Right lobe of liver (tissue), 6 donors: ENCODE measurements around the gene SYPL2. TPM values are rescaled to one million over a fixed set of nuclear protein-coding genes. Genes with fewer than 3 reads are reported as not detected.

ENCODE experiments used
- ATAC-seq, 4 donors: fragments of 200-7000 bp; cut with Tn5 transposase; one replicate each; pipeline ENCODE4 v1.9.1; 2020; ENCODE audit warnings: mild to moderate bottlenecking in 4 of 4, moderate library complexity in 4 of 4
- DNase-seq, 3 donors: peaks; one replicate each; pipeline ENCODE4 v3.0.0-alpha.2; 2020
- H3K27ac ChIP-seq, 3 donors: fragments of 200-600 bp; one replicate each; pipeline ENCODE4 v1.8.0; 2022
- H3K27me3 ChIP-seq, 2 donors: fragments of 200-600 bp; one replicate each; pipeline ENCODE4 v1.8.0; 2022
- H3K36me3 ChIP-seq, 4 donors: fragments of 200-600 bp; sonication (generic) in 1 of 4; one replicate each; pipeline versions ENCODE4 v1.5.1 to v1.8.0; 2017 to 2022; ENCODE audit warnings: control low read depth in 1 of 4
- H3K4me1 ChIP-seq, 4 donors: fragments of 200-600 bp; sonication (generic) in 1 of 4; one replicate each; pipeline versions ENCODE4 v1.5.1 to v1.8.0; 2017 to 2022; ENCODE audit warnings: control low read depth in 1 of 4
- H3K4me3 ChIP-seq, 3 donors: fragments of 200-600 bp; one replicate each; pipeline ENCODE4 v1.8.0; 2022
- H3K9me3 ChIP-seq, 4 donors: fragments of 200-600 bp; sonication (generic) in 1 of 4; one replicate each; pipeline versions ENCODE4 v1.5.1 to v1.8.0; 2017 to 2022; ENCODE audit warnings: control low read depth in 1 of 4
- CTCF ChIP-seq, 4 donors: fragments of 200-600 bp in 3 of 4; fragments of 450-650 bp in 1 of 4; IDR thresholded peaks; one replicate each; pipeline versions ENCODE4 v1.5.1 to v1.8.0; 2016 to 2022; ENCODE audit warnings: antibody characterized with exemption in 4 of 4, mild to moderate bottlenecking in 2 of 4
- POLR2A ChIP-seq: fragments of 450-650 bp; IDR thresholded peaks from one replicate; pipeline ENCODE4 v1.6.1; 2017; ENCODE audit warnings: antibody characterized with exemption, mild to moderate bottlenecking
- WGBS: methylation state at CpG from one replicate; pipeline ENCODE4 v1.1.6; 2018; ENCODE audit warnings: low coverage, low lambda C conversion rate; ENCODE audit not compliant: insufficient coverage; ENCODE audit errors: missing lambda C conversion rate; 5-methylcytosine and 5-hydroxymethylcytosine counted together
- intact Hi-C, 2 donors: fragments of 100-400 bp; cut with DNase I; formaldehyde crosslinking; loops; one replicate each; pipeline versions ENCODE4 v1.11.2 to v1.14.1; 2022
- total RNA-seq, 6 experiments: library from RNA; depleted of rRNA in 2 of 6; stranded (reverse); fragments of >200 nt in 2 of 6; fragmentation: NEBNext Ultra II Directional in 3 of 6; extraction: Animal tissue kit (Norgen Biotek cat#: 25700) in 3 of 6; gene quantifications; one replicate each; pipeline versions ENCODE4 v1.1.0 to v1.2.4, GENCODE V29; 2016 to 2023
- donor health status: DM: no; HTN: yes; CAD: no.
- donor health status: DM: no; HTN: no; CAD: no.
- donor health status: DM: no; HTN: no; CAD: no.
- donor health status: DM: no; HTN: yes; CAD: no.
- donor health status: DM: no; HTN: yes; CAD: no.

Gene SYPL2
- total RNA-seq, 6 experiments from 2014 or later = 4.7 to 10.6 (median 6.0) TPM

- ATAC-seq = no peak
- Histone ChIP-seq H3K4me3 (no peak overlapping the region), H3K27me3 (no peaks in the 10 kb centered on the region), H3K4me1 (no peaks in the 10 kb centered on the region), H3K27ac (no peak overlapping the region), H3K36me3 (no peaks in the 10 kb centered on the region), H3K9me3 (no peaks in the 10 kb centered on the region)
- TF ChIP-seq CTCF (IDR thresholded peaks at IDR 0.05) (no peak), POLR2A (no peak)
- intact Hi-C loops = no loop called here
- DNase-seq = no peak
- 58% methylated on average over 7 of the region's 7 CpGs for WGBS
These were observed 12.5 kb downstream of the SYPL2 start for GRCh38 chr1:109478806-109479205.

- H3K27me3 ChIP-seq = no peaks in the 10 kb centered on the region
- no peak overlapping the region for H3K4me3 ChIP-seq
- no peak for ATAC-seq
- H3K9me3 ChIP-seq = no peaks in the 10 kb centered on the region
- no peak overlapping the region for H3K27ac ChIP-seq
- no peak for DNase-seq
- H3K4me1 ChIP-seq = no peaks in the 10 kb centered on the region
- H3K36me3 ChIP-seq = no peaks in the 10 kb centered on the region
- intact Hi-C loops = no loop called here
- WGBS = no CpG with 5 or more reads among the region's 5 CpGs
- TF ChIP-seq CTCF (IDR thresholded peaks at IDR 0.05) = no peak
- TF ChIP-seq POLR2A = no peak
These were observed 13.0 kb downstream of the SYPL2 start for GRCh38 chr1:109479311-109479710.

GRCh38 chr1:109479901-109480300 is 13.6 kb downstream of the SYPL2 start:
- H3K9me3 ChIP-seq = no peaks in the 10 kb centered on the region
- DNase-seq = no peak
- no peaks in the 10 kb centered on the region for H3K27me3 ChIP-seq
- intact Hi-C loops = no loop called here
- no peak for TF ChIP-seq POLR2A
- no peak for TF ChIP-seq CTCF (IDR thresholded peaks at IDR 0.05)
- no CpG with 5 or more reads among the region's 3 CpGs for WGBS
- no peaks in the 10 kb centered on the region for H3K36me3 ChIP-seq
- peaks cover 0 to 3% (median 0%) of the 10 kb centered on the region in 4 donors for H3K4me1 ChIP-seq
- H3K4me3 ChIP-seq = no peak overlapping the region
- no peak for ATAC-seq
- H3K27ac ChIP-seq = no peak overlapping the region

- Histone ChIP-seq H3K27ac (no peak overlapping the region), H3K9me3 (no peaks in the 10 kb centered on the region), H3K27me3 (no peaks in the 10 kb centered on the region), H3K36me3 (no peaks in the 10 kb centered on the region), H3K4me3 (no peak overlapping the region), H3K4me1 (peaks cover 0 to 3% (median 0%) of the 10 kb centered on the region in 4 donors)
- WGBS = 93% methylated on average over 2 of the region's 2 CpGs
- intact Hi-C loops = no loop called here
- no peak for TF ChIP-seq CTCF (IDR thresholded peaks at IDR 0.05)
- no peak for TF ChIP-seq POLR2A
- no peak for DNase-seq
- no peak for ATAC-seq
These were observed 15.3 kb downstream of the SYPL2 start for GRCh38 chr1:109481646-109482045.

GRCh38 chr1:109482242-109482641 is 15.9 kb downstream of the SYPL2 start:
- no peak for DNase-seq
- Histone ChIP-seq H3K27ac (no peak overlapping the region), H3K4me1 (peaks cover 0 to 3% (median 0%) of the 10 kb centered on the region in 4 donors), H3K36me3 (no peaks in the 10 kb centered on the region), H3K9me3 (no peaks in the 10 kb centered on the region), H3K27me3 (no peaks in the 10 kb centered on the region), H3K4me3 (no peak overlapping the region)
- no peak for ATAC-seq
- intact Hi-C loops = no loop called here
- TF ChIP-seq POLR2A (no peak), CTCF (IDR thresholded peaks at IDR 0.05) (no peak)
